ENCODE results near the gene NAGPA. TPM values are rescaled to one million over a fixed set of nuclear protein-coding genes. Genes with fewer than 3 reads are reported as not detected.

NAGPA gene
- total and polyA plus RNA-seq, 2 donors from 2014 or later = 13.8 to 14.5 TPM

DNA sequence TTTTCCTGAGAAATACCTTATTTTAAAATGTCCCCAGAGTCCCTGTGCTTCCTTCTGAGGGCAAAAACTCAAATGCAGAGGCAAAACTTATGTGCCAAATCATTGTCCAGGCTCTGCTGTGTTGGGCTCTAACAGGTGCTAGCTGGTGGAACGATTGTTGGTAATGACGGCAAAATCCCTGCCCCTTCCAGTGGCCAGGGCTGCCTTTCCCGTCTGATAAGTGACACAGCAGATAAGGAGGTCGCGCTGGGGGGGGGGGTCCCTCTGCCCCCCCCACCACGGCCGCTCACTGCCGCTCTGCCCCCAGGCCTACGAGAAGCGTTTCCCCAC is 46.5 kb downstream of the NAGPA start:
- intact Hi-C loops (cut with DNase I) = no loop called here
- no peak for FAIRE-seq

DNA sequence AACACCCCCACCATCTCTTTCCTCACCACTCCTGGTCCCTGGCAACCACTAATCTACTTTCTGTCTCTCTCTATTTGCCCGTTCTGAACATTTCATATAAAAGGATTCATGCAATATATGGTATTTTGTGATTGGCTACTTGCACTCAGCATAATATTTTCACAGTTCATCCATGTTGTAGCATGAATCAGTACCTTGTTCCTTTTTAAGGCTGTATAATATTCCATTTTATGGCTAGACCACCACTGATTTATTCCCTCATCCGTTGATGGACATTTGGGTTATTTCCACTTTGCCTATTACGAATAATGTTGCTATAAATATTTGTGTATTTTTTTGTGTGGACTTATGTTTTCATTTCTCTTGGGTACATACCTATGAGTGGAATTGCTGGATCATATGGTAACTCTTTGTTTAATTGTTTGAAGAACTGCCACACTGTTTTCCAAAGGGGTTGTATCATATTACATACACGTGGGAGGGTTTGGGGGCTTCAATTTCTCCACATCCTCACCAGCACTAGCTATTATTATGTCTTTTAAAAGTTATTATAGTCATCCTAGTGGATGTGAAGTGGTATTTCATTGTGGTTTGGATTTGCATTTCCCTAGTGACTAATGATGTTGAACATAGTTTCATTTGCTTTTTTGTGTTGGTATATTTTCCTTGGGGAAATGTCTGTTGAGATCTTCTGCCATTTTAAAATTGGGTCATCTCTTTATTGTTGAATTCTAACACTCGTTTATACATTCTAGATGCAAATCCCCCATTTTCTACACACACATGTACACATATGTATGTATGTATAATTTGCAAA is 49.4 kb downstream of the NAGPA start:
- Histone ChIP-seq H3K4me3 (ENCODE audit: low read length in 3 of 3) (no peak overlapping the region), H3K9ac (ENCODE audit: low read length in 3 of 3) (no peak overlapping the region), H3K27ac (ENCODE audit: low read depth in 2 of 2, low read length in 2 of 2) (no peak overlapping the region), H3K36me3 (ENCODE audit: control insufficient read depth in 2 of 3, insufficient read depth in 3 of 3, low read length in 3 of 3) (no peaks in the 10 kb centered on the region), H3K4me1 (ENCODE audit: control insufficient read depth in 2 of 3, insufficient read depth in 2 of 3, low read depth in 1 of 3, low read length in 3 of 3) (no peaks in the 10 kb centered on the region), H3K9me3 (ENCODE audit: control insufficient read depth in 2 of 3, insufficient read depth in 1 of 3, low read length in 3 of 3) (no peaks in the 10 kb centered on the region), H3K27me3 (ENCODE audit: control insufficient read depth, insufficient read depth, low read length) (peaks cover 7% of the 10 kb centered on the region)
- intact Hi-C loops (cut with DNase I) = no loop called here
- DNase-seq = no peak
- FAIRE-seq = no peak
- TF ChIP-seq, protein P1, sequence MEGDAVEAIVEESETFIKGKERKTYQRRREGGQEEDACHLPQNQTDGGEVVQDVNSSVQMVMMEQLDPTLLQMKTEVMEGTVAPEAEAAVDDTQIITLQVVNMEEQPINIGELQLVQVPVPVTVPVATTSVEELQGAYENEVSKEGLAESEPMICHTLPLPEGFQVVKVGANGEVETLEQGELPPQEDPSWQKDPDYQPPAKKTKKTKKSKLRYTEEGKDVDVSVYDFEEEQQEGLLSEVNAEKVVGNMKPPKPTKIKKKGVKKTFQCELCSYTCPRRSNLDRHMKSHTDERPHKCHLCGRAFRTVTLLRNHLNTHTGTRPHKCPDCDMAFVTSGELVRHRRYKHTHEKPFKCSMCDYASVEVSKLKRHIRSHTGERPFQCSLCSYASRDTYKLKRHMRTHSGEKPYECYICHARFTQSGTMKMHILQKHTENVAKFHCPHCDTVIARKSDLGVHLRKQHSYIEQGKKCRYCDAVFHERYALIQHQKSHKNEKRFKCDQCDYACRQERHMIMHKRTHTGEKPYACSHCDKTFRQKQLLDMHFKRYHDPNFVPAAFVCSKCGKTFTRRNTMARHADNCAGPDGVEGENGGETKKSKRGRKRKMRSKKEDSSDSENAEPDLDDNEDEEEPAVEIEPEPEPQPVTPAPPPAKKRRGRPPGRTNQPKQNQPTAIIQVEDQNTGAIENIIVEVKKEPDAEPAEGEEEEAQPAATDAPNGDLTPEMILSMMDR (IDR thresholded peaks at IDR 0.05; ENCODE audit: borderline replicate concordance, extremely low read depth, insufficient read depth) = no peak

More for the DNA sequence above, 46.5 kb downstream of the NAGPA start:
- TF ChIP-seq, protein P1 (IDR thresholded peaks at IDR 0.05; ENCODE audit: borderline replicate concordance, extremely low read depth, insufficient read depth) = no peak
- H3K36me3 ChIP-seq (ENCODE audit: control insufficient read depth in 2 of 3, insufficient read depth in 3 of 3, low read length in 3 of 3) = no peaks in the 10 kb centered on the region
- no peak overlapping the region for H3K9ac ChIP-seq (ENCODE audit: low read length in 3 of 3)
- no peak for DNase-seq
- H3K4me3 ChIP-seq (ENCODE audit: low read length in 3 of 3) = no peak overlapping the region
- no peaks in the 10 kb centered on the region for H3K9me3 ChIP-seq (ENCODE audit: control insufficient read depth in 2 of 3, insufficient read depth in 1 of 3, low read length in 3 of 3)
- no peak overlapping the region for H3K27ac ChIP-seq (ENCODE audit: low read depth in 2 of 2, low read length in 2 of 2)
- no peaks in the 10 kb centered on the region for H3K4me1 ChIP-seq (ENCODE audit: control insufficient read depth in 2 of 3, insufficient read depth in 2 of 3, low read depth in 1 of 3, low read length in 3 of 3)
- H3K27me3 ChIP-seq (ENCODE audit: control insufficient read depth, insufficient read depth, low read length) = peaks cover 7% of the 10 kb centered on the region

DNA sequence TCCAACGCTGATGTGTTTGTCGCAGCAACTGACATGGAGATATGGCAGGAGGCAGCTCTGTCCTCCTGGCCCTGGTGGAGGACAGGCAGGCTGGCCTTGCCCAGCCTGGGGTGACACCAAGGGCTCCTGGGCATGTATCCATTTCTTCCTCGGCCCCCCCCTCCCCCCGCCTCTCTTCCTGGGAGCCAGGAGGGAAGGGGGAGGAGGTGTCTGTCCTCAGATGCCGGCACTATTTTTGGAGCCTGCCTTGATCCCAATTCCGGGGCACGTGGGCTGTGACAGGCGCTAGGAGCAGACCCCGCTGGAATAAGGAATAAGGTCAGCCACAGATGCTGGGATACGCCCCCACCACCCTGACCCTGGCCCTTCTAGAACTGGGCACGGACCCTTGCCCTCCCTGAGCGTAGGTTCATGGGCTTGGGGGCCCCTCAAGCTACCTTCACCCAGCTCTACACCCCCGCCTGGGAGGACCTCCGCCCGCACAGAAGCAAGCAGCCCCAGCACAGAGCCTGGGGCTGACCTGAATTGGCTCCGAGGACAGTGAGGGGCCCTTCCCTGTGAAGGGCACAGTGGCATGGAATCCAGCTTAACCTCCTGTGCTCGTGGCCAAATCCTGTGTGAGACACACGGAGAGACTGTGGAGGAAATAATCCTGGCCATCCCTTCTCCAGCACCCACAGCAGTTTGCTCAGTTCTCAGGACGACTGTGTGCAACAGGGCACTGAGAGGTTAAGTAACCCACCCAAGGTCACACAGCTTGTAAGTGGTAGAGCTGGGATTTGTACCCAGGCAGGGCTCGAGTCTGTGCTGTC is 51.5 kb downstream of the NAGPA start:
- TF ChIP-seq, protein P1 (IDR thresholded peaks at IDR 0.05; ENCODE audit: borderline replicate concordance, extremely low read depth, insufficient read depth) = no peak
- Histone ChIP-seq H3K27me3 (ENCODE audit: control insufficient read depth, insufficient read depth, low read length) (no peaks in the 10 kb centered on the region), H3K4me1 (ENCODE audit: control insufficient read depth in 2 of 3, insufficient read depth in 2 of 3, low read depth in 1 of 3, low read length in 3 of 3) (no peaks in the 10 kb centered on the region), H3K36me3 (ENCODE audit: control insufficient read depth in 2 of 3, insufficient read depth in 3 of 3, low read length in 3 of 3) (no peaks in the 10 kb centered on the region), H3K27ac (ENCODE audit: low read depth in 2 of 2, low read length in 2 of 2) (no peak overlapping the region), H3K4me3 (ENCODE audit: low read length in 3 of 3) (no peak overlapping the region), H3K9me3 (ENCODE audit: control insufficient read depth in 2 of 3, insufficient read depth in 1 of 3, low read length in 3 of 3) (no peaks in the 10 kb centered on the region), H3K9ac (ENCODE audit: low read length in 3 of 3) (no peak overlapping the region)
- DNase-seq (no peak), FAIRE-seq (no peak)
- intact Hi-C loops (cut with DNase I) = no loop called here

All from kidney (tissue), 14 donors.